BE2C (cell line): ENCODE measurements around the gene ADRB2. TPM values are rescaled to one million over a fixed set of nuclear protein-coding genes. Genes with fewer than 3 reads are reported as not detected.

Experiments
- DNase-seq: peaks from one replicate; pipeline ENCODE4 v3.0.0-alpha.2; 2020
- H3K27me3 ChIP-seq: fragments of 250-450 bp; sonication (Bioruptor Pico); 2 replicates; pipeline ENCODE4 v1.5.1; 2020; ENCODE audit warnings: mild to moderate bottlenecking
- H3K36me3 ChIP-seq: fragments of 250-450 bp; sonication (Bioruptor Pico); 2 replicates; pipeline ENCODE4 v1.5.1; 2020; ENCODE audit warnings: mild to moderate bottlenecking
- H3K4me1 ChIP-seq: fragments of 250-450 bp; sonication (Bioruptor Pico); 2 replicates; pipeline ENCODE4 v1.5.1; 2020
- H3K4me3 ChIP-seq: 2 replicates; pipeline ENCODE4 v1.5.1; 2011; ENCODE audit warnings: low read depth, low read length
- H3K9me3 ChIP-seq: fragments of 250-450 bp; sonication (Bioruptor Pico); 2 replicates; pipeline ENCODE4 v1.5.1; 2020
- CTCF ChIP-seq: IDR thresholded peaks from 2 replicates; pipeline ENCODE4 v1.5.1; 2012; ENCODE audit warnings: mild to moderate bottlenecking, low read depth, low read length
- polyA plus RNA-seq: library from polyadenylated mRNA; unstranded; fragments of >200 nt; gene quantifications from one replicate; pipeline ENCODE4 v1.2.1, GENCODE V29; 2012; ENCODE audit warnings: low read depth, missing spikeins; ENCODE audit not compliant: insufficient read length, insufficient read depth

Gene ADRB2
- polyA plus RNA-seq = 1.0 TPM

- H3K4me3 ChIP-seq = peak within 1 kb of the TSS; percentile 69
- peak; percentile 95 for DNase-seq
- H3K4me1 ChIP-seq = no peaks in the 10 kb centered on the region
- no peaks in the 10 kb centered on the region for H3K36me3 ChIP-seq
- no peak for TF ChIP-seq CTCF
- H3K9me3 ChIP-seq = no peaks in the 10 kb centered on the region
- H3K27me3 ChIP-seq = no peaks in the 10 kb centered on the region
Observed at GRCh38 chr5:148826053-148826738, at the start of gene ADRB2. Gene ADRB2 (plus strand): TSS chr5:148826611. CDS start chr5:148826832, 221 bp downstream.

- no peak for TF ChIP-seq CTCF
- no peaks in the 10 kb centered on the region for H3K4me1 ChIP-seq
- H3K4me3 ChIP-seq = no peak overlapping the region
- no peaks in the 10 kb centered on the region for H3K9me3 ChIP-seq
- peak; percentile 26 for DNase-seq
- no peaks in the 10 kb centered on the region for H3K27me3 ChIP-seq
- H3K36me3 ChIP-seq = no peaks in the 10 kb centered on the region
Observed at GRCh38 chr5:148776780-148777179, 49.6 kb upstream of the ADRB2 start.

- Histone ChIP-seq H3K27me3 (no peaks in the 10 kb centered on the region), H3K4me1 (no peaks in the 10 kb centered on the region), H3K36me3 (no peaks in the 10 kb centered on the region), H3K4me3 (no peak overlapping the region), H3K9me3 (no peaks in the 10 kb centered on the region)
- TF ChIP-seq CTCF = no peak
- no peak for DNase-seq
Observed at GRCh38 chr5:148778882-148779281, 47.5 kb upstream of the ADRB2 start.

GRCh38 chr5:148780711-148781110 lies 45.7 kb upstream of the ADRB2 start:
- no peak overlapping the region for H3K4me3 ChIP-seq
- DNase-seq = no peak
- H3K36me3 ChIP-seq = no peaks in the 10 kb centered on the region
- H3K9me3 ChIP-seq = no peaks in the 10 kb centered on the region
- H3K27me3 ChIP-seq = no peaks in the 10 kb centered on the region
- H3K4me1 ChIP-seq = no peaks in the 10 kb centered on the region
- TF ChIP-seq CTCF = no peak

- Histone ChIP-seq H3K27me3 (no peaks in the 10 kb centered on the region), H3K4me1 (no peaks in the 10 kb centered on the region), H3K4me3 (no peak overlapping the region), H3K36me3 (no peaks in the 10 kb centered on the region), H3K9me3 (no peaks in the 10 kb centered on the region)
- no peak for TF ChIP-seq CTCF
- DNase-seq = no peak
Observed at GRCh38 chr5:148781766-148782165, 44.6 kb upstream of the ADRB2 start.

GRCh38 chr5:148785223-148785622 lies 41.2 kb upstream of the ADRB2 start:
- no peaks in the 10 kb centered on the region for H3K36me3 ChIP-seq
- TF ChIP-seq CTCF = no peak

More at GRCh38 chr5:148785223-148785622, 41.2 kb upstream of the ADRB2 start:
- Histone ChIP-seq H3K27me3 (no peaks in the 10 kb centered on the region), H3K4me3 (no peak overlapping the region), H3K9me3 (no peaks in the 10 kb centered on the region), H3K4me1 (no peaks in the 10 kb centered on the region)
- no peak for DNase-seq
